Right renal pelvis (tissue), 4 donors: ENCODE data around the gene TAB3. TPM values are rescaled to one million over a fixed set of nuclear protein-coding genes. Genes with fewer than 3 reads are reported as not detected.
A peak's percentile ranks its signal among the peaks of the same experiment; 100 is the strongest.

ENCODE experiments used
- DNase-seq, 4 donors: peaks; one replicate each; pipeline ENCODE4 v3.0.0-alpha.2; 2013; ENCODE audit warnings: low read depth in 4 of 4, low spot score in 3 of 4, missing footprints in 1 of 4
- polyA plus RNA-seq, 4 donors: library from polyadenylated mRNA; unstranded; fragments of 120-200 nt; gene quantifications; one replicate each; pipeline ENCODE4 v1.2.1, GENCODE V29; 2013; ENCODE audit not compliant: insufficient read length in 4 of 4

The TAB3 gene
- polyA plus RNA-seq = 10 to 100 TPM; 30.6 to 37.0 (median 31.9) TPM

DNA sequence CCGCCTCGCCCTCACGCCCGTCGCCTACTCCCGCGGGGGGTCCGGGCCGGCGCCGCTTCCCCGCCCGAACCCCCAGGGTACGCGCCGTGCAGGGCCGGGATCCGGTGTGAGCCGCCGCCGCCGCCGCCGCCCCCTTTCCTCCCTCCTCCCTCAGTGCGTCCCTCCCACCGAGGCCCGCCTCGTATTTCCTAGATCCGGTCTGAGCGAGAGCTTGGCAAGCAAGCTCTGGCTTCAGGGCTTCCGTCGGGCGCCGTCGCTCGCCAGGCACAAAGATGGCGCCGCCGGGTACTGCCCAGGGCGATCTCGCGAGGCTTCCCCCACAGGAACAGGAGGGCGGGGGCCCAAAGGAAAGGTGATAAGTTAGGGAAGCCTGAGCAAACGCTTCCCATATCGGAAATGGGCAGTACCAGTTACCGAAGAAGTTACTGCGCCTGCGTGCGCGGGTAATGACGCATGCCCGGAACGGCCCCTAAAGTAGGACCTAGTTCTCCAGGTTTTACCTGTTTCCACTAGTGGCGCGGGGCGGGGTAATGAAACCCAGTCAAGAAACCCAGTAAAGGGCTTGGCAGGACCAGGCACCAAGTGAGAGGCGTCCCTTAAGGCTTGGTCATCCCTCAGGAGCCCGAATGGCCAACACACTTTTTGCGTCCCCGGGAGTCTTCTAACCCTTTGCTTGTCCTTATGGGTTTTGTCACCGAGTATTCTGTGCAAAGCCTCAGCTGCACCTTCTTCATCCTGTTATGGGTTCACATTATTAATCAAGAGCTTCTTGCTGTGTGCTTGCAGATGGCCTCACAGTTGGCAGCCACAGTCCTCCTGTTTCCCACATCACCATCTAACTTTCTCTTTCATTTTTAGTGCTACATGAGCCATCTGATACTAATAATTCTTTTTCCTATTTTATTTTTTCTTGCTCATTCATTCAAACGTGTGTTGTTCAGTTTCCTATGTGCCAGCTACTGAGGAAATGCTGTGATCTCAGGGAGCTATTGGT lies at the start of gene TAB3:
TAB3 (minus strand) TSS at position 108 of the 994 bp plus-strand sequence. CDS start 29,666 bp downstream, outside the sequence.
- DNase-seq = peak; percentile 73 to 88 (median 86)

GRCh38 chrX:30938295-30938694 lies 49.2 kb upstream of the TAB3 start:
- no peak for DNase-seq

DNA sequence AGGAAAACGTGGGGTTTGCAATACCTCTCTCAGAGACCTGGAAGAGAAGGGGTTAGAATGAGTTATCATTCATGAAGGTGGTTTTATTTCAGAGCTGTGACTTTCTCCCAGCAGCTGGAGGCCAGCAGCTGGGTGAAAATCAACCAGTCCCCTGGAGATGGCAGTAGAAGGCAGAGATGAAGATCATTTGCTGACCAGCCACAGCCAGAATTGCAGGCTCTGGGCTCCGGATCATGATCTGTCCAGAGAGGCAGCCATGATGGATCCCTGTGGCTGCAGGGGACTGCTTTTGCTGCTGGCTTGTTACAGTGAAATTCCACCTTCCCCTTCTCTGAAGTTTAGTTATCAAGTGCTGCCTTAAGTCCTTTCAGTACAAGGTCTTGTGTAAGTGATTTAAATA lies 46.9 kb upstream of the TAB3 start:
- DNase-seq = no peak

GRCh38 chrX:30931920-30932319 lies 42.9 kb upstream of the TAB3 start:
- no peak for DNase-seq

GRCh38 chrX:30930679-30931078 lies 41.6 kb upstream of the TAB3 start:
- no peak for DNase-seq

DNA sequence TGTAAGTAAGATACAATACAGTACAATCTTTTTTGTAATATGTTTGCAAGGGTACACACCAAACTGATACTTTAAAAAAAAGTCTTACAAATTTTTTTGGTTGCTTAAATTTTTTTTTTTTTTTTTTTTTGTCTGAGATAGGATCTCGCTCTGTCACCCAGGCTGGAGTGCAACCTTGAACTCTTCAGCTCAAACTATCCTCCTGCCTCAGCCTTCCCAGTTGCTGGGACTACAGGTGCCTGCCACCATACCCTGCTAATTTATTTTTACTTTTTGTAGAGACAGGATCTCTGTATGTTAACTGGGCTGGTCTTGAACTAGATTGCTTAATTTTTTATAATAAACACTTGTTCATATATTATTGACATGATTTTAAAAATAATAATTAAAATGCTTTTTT lies 41.1 kb upstream of the TAB3 start:
- no peak for DNase-seq

DNA sequence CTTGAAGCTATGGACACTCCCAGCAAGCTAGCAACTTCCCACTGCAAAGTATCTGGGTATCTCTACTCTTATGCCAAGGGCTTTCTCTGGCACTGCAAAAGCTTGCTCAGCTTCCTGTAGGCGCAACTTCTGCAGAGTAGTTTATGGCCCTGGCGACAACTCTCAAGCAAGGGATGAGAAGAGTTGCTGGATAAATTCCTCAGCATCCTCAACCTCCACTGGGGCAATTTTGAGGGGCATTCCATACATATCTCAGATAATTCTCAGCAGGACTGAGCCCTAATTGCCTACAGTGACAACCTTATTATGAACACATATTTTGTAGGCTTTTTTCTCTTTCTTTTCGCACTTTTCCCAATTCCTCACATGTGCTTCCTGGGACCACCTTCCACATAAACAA lies 31.2 kb upstream of the TAB3 start:
- no peak for DNase-seq

DNA sequence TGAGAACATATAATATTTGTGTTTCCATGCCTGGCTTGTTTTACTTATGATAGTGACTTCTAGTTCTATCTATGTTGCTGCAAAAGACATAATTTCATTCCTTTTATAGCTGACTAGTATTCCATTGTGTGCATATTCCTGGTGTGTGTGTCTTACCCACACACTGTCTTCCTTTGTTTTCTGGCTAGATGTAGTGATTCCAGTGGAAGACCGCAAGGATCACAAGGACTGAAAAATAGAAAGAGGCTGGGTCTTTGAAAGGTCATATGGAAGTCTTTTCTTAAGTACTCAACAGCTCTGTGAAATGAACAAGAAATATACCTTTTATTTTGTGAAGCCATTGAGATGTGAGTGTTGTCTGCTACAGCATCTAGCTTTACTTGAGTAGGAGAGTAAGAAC lies 29.4 kb upstream of the TAB3 start:
- DNase-seq = no peak

- no peak for DNase-seq
These were observed 24.4 kb upstream of the TAB3 start for GRCh38 chrX:30913492-30913891.

- DNase-seq = no peak
These were observed 21.2 kb upstream of the TAB3 start for GRCh38 chrX:30910124-30910860.

- no peak for DNase-seq
These were observed 17.7 kb upstream of the TAB3 start for GRCh38 chrX:30906726-30907125.

DNA sequence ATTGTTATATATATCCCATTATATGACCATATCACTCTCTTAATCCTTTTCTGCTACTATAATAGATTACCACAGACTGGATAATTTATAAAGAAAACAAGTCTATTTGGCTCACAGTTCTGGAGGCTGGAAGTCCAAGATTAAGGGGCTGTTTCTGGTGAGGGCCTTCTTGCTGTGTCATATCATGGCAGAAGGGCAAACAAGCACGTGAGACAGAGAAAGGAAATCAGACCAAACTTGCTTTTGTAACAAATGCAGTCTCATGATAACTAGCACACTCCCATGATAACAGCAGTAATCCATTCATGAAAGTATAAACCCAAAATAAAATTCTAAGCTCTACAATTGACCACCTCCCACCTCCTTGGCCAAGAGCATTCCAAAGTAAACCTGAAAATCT lies 16.3 kb upstream of the TAB3 start:
- DNase-seq = no peak

- DNase-seq = no peak
These were observed 15.6 kb upstream of the TAB3 start for GRCh38 chrX:30904632-30905031.

GRCh38 chrX:30904186-30904585 lies 15.1 kb upstream of the TAB3 start:
- no peak for DNase-seq

DNA sequence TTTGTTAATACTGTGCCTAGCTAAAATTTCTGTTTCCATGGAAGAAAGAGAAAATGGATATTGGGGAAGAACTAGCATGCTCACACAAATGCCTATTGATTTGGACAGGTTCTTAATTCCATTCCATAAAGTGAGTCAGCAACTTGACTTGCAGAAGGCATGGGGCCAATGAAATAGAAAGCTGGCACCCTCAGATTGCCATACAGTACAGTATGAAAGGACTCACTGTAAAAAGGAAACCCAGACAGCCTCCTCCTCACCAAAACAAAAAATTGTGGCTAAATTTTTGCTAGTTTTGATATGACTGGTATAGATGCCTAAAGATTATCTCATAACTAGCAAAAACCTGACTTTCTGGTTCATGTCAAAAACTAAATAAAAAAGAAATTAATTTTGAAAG lies 11.2 kb upstream of the TAB3 start:
- no peak for DNase-seq

DNA sequence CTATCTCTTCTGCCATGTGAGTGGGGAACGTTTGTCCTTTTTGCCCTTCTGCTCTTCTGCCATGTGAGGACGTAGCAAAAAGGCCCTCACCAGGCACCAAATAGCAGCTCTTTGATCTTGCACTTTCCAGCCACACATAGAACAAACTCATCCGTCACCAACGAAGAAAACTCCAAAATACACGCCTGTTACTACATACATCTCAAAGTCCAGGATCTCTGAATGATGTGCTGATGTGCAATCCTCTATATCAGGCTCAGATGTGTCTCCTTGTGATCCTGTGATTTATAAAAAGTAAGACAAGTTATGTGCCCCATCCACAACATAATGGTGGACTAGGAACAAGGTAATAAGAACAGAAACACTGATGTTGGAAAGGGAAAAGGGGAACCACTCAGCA lies 9.8 kb upstream of the TAB3 start:
- DNase-seq = no peak

GRCh38 chrX:30895370-30895769 lies 6.3 kb upstream of the TAB3 start:
- DNase-seq = no peak

DNA sequence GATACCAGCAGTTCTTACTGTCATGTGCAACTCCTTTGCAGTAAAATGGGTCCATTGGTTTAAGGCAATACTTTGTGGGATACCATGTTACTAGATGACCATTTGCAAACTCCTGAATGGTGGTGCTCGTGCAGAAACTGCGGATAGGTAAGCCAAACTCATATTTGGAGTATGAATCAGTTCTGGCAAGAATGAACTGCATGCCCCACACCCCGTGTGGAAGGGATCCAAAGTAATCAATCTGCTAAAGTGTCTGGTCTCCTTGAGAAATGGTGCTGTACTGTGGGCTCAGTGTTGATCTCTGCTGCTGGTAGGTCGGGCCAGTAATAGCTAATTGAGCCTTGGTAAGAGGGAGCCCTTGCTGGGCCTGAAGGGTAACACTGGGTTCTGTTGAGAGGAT lies 4.2 kb upstream of the TAB3 start:
- DNase-seq = no peak

- DNase-seq = no peak
These were observed 3.5 kb upstream of the TAB3 start for GRCh38 chrX:30892591-30892990.

- no peak for DNase-seq
These were observed 418 bp downstream of the TAB3 start for GRCh38 chrX:30888526-30889146.

DNA sequence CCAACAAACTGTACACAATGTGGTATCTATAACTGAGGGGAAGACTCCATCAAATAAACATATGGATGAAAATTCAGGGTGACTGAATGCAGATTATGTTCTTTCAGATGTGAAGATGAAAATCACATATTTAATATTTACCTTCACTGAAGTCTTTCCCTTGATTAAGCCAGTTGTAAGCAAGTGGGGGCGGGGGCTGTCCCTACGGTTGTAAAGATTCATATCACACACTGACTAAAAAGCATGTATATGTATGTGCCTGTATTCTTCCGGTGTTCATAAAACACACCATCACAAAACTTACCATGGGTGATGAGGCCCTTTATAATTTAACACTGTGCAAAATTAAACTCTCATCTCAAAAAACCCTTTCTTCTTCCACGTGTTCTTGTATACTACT lies 1.3 kb downstream of the TAB3 start:
- DNase-seq = no peak
